ENCODE data around the gene PSME3. TPM values are rescaled to one million over a fixed set of nuclear protein-coding genes. Genes with fewer than 3 reads are reported as not detected.

The PSME3 gene
- total and polyA plus RNA-seq, 2 experiments from 2014 or later, result 104 to 170 TPM

DNA sequence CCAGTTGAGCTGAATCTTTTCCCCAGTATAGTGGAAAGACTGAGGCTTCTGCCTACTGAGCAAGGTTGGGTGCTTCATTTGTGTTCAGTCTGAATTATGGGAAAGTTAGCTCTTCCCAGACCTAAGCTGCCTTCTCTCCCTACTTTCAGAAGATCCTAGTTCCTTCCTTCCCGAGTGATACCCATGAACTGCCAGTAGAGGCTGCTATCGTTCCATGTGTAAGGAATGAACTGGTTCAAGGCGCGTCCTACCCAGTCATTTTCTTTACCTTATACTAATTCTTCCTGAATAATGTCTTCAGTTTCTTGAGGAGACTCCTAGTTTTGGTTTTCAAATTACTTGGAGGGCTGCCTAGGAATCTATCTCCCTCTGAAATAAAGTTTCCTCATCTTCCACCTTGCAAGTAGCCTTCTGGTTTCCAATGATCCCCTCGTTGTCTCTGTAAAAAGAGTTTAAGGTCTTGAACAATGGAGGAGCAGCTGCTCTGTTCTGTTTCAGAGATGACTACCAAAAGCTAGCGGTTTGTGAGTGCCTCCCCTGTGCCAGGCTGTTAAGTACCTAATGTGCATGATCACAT lies 10.2 kb downstream of the PSME3 start:
- DNase-seq, result peak; percentile 81
- H3K4me1 ChIP-seq (ENCODE audit: insufficient read depth), result peaks cover 13% of the 10 kb centered on the region
- H3K27ac ChIP-seq, result no peak overlapping the region
- TF ChIP-seq EZH2phosphoT487 (IDR thresholded peaks at IDR 0.05; ENCODE audit: insufficient read depth, low read depth) (no peak), EZH2 (IDR thresholded peaks at IDR 0.05; ENCODE audit: insufficient read depth, poor library complexity, severe bottlenecking) (no peak)
- H3K4me3 ChIP-seq, result no peak overlapping the region
- no peak overlapping the region for H3K9ac ChIP-seq
- H2AFZ ChIP-seq, result no peak overlapping the region
- peaks cover 9% of the 10 kb centered on the region; the same call in 1 of the 2 replicates for H3K79me2 ChIP-seq (ENCODE audit: insufficient read depth)
- in situ Hi-C loops (cut with MboI), result loop anchor here (5.0 kb wide), 1 partner anchor 89 kb away; no protein-coding TSS in a partner anchor
- no peak overlapping the region for H3K4me2 ChIP-seq (ENCODE audit: unreplicated experiment)
- 36 to 43% methylated on average over 6 of the region's 6 CpGs for WGBS, 2 experiments (ENCODE audit: low coverage in 1 of 2, low lambda C conversion rate in 2 of 2, missing lambda C conversion rate in 2 of 2)
- H4K20me1 ChIP-seq (ENCODE audit: insufficient read depth), result no peaks in the 10 kb centered on the region
- H3K9me3 ChIP-seq (ENCODE audit: low read depth), result no peaks in the 10 kb centered on the region
- H3K9me2 ChIP-seq (ENCODE audit: insufficient read depth), result no peaks in the 10 kb centered on the region
- no peaks in the 10 kb centered on the region for H3K27me3 ChIP-seq (replicated peaks; ENCODE audit: insufficient read depth)
- H3F3A ChIP-seq (ENCODE audit: insufficient read depth), result peaks cover 50% of the 10 kb centered on the region
- peaks cover 41% of the 10 kb centered on the region for H3K36me3 ChIP-seq (ENCODE audit: low read depth)

DNA sequence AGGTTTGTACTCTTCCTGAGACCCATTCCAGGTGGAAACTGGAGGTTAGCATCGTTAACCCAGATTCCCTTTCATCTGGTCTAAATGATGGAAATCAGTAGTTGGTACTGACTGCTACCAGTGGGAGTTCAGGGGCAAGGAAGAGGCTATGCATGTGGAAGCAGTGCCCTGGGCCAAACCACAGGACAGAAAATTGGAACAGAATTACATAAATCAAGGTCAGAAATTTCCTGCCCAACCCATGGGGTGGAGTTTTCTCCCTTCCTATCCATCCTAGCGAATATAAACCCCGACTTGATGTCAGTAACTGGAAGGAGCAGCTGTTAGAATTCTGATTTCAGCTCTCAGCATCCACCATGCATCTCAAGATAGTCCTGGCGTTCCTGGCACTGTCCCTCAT lies 11.1 kb downstream of the PSME3 start, which contains the start of gene AOC2:
Gene AOC2, plus strand, starts transcription at position 310 of the 400 bp plus-strand sequence. Its CDS starts 47 bp downstream, at position 357.
- in situ Hi-C loops (cut with MboI), result loop anchor here (5.0 kb wide), 1 partner anchor 88 kb away; no protein-coding TSS in a partner anchor
- H3K4me2 ChIP-seq (ENCODE audit: unreplicated experiment), result no peak within 1 kb of the TSS
- H3K27ac ChIP-seq, result no peak within 1 kb of the TSS
- TF ChIP-seq EZH2 (IDR thresholded peaks at IDR 0.05; ENCODE audit: insufficient read depth, poor library complexity, severe bottlenecking) (no peak), EZH2phosphoT487 (IDR thresholded peaks at IDR 0.05; ENCODE audit: insufficient read depth, low read depth) (no peak)
- no peaks in the 10 kb centered on the region for H3K9me2 ChIP-seq (ENCODE audit: insufficient read depth)
- H3K9ac ChIP-seq, result no peak within 1 kb of the TSS
- peaks cover 42% of the 10 kb centered on the region for H3F3A ChIP-seq (ENCODE audit: insufficient read depth)
- no peak within 1 kb of the TSS for H3K4me3 ChIP-seq
- peaks cover 33% of the 10 kb centered on the region for H3K36me3 ChIP-seq (ENCODE audit: low read depth)
- no peak within 1 kb of the TSS for H2AFZ ChIP-seq
- no peaks in the 10 kb centered on the region for H4K20me1 ChIP-seq (ENCODE audit: insufficient read depth)
- no peak for DNase-seq
- H3K79me2 ChIP-seq (ENCODE audit: insufficient read depth), result 0 out of 2 replicates have a peak, but pooled peaks cover 5% of the 10 kb centered on the region
- WGBS, 2 experiments (ENCODE audit: low coverage in 1 of 2, low lambda C conversion rate in 2 of 2, missing lambda C conversion rate in 2 of 2), result 46 to 49% methylated on average over 4 of the region's 4 CpGs
- no peaks in the 10 kb centered on the region for H3K27me3 ChIP-seq (replicated peaks; ENCODE audit: insufficient read depth)
- H3K4me1 ChIP-seq (ENCODE audit: insufficient read depth), result peaks cover 13% of the 10 kb centered on the region
- H3K9me3 ChIP-seq (ENCODE audit: low read depth), result no peaks in the 10 kb centered on the region

DNA sequence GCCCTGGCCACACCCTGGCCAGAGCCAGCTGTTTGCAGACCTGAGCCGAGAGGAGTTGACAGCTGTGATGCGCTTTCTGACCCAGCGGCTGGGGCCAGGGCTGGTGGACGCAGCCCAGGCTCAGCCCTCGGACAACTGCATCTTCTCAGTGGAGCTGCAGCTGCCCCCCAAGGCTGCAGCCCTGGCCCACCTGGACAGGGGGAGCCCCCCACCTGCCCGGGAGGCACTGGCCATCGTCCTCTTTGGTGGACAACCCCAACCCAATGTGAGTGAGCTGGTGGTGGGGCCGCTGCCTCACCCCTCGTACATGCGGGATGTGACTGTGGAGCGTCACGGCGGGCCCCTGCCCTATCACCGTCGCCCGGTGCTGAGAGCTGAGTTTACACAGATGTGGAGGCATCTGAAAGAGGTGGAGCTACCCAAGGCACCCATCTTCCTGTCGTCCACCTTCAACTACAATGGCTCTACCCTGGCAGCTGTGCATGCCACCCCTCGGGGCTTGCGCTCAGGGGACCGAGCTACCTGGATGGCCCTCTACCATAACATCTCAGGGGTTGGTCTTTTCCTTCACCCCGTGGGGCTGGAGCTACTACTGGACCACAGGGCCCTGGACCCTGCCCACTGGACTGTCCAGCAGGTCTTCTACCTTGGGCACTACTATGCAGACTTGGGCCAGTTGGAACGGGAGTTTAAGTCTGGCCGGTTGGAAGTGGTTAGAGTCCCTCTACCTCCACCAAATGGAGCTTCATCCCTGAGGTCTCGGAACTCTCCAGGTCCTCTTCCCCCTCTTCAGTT lies 11.8 kb downstream of the PSME3 start:
- no peaks in the 10 kb centered on the region for H3K79me2 ChIP-seq (ENCODE audit: insufficient read depth)
- H3K4me1 ChIP-seq (ENCODE audit: insufficient read depth), result peaks cover 13% of the 10 kb centered on the region
- no peak for TF ChIP-seq EZH2phosphoT487 (IDR thresholded peaks at IDR 0.05; ENCODE audit: insufficient read depth, low read depth)
- no peak for TF ChIP-seq EZH2 (IDR thresholded peaks at IDR 0.05; ENCODE audit: insufficient read depth, poor library complexity, severe bottlenecking)
- H3K9me2 ChIP-seq (ENCODE audit: insufficient read depth), result no peaks in the 10 kb centered on the region
- H3K9ac ChIP-seq, result no peak overlapping the region
- H3K4me2 ChIP-seq (ENCODE audit: unreplicated experiment), result no peak overlapping the region
- no peaks in the 10 kb centered on the region for H4K20me1 ChIP-seq (ENCODE audit: insufficient read depth)
- H2AFZ ChIP-seq, result no peak overlapping the region
- DNase-seq, result no peak
- WGBS, 2 experiments (ENCODE audit: low coverage in 1 of 2, low lambda C conversion rate in 2 of 2, missing lambda C conversion rate in 2 of 2), result 89 to 90% methylated on average over 24 of the region's 24 CpGs
- H3K9me3 ChIP-seq (ENCODE audit: low read depth), result no peaks in the 10 kb centered on the region
- H3K27me3 ChIP-seq (replicated peaks; ENCODE audit: insufficient read depth), result no peaks in the 10 kb centered on the region
- no peak overlapping the region for H3K4me3 ChIP-seq
- H3K27ac ChIP-seq, result no peak overlapping the region
- H3K36me3 ChIP-seq (ENCODE audit: low read depth), result peaks cover 26% of the 10 kb centered on the region
- in situ Hi-C loops (cut with MboI), result loop anchor here (5.0 kb wide), 1 partner anchor 87 kb away; no protein-coding TSS in a partner anchor
- peaks cover 35% of the 10 kb centered on the region for H3F3A ChIP-seq (ENCODE audit: insufficient read depth)

DNA sequence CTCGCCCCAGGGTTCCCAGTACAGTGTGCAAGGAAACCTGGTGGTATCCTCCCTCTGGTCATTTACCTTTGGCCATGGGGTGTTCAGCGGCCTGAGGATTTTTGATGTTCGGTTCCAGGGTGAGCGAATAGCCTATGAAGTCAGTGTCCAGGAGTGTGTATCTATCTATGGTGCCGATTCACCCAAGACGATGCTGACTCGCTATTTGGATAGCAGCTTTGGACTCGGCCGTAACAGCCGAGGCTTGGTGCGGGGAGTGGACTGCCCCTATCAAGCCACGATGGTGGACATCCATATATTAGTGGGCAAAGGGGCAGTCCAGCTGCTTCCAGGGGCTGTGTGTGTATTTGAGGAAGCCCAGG lies 12.3 kb downstream of the PSME3 start:
- in situ Hi-C loops (cut with MboI), result no loop called here
- no peaks in the 10 kb centered on the region for H3K9me3 ChIP-seq (ENCODE audit: low read depth)
- peaks cover 13% of the 10 kb centered on the region for H3K4me1 ChIP-seq (ENCODE audit: insufficient read depth)
- H3K9me2 ChIP-seq (ENCODE audit: insufficient read depth), result no peaks in the 10 kb centered on the region
- no peaks in the 10 kb centered on the region for H3K79me2 ChIP-seq (ENCODE audit: insufficient read depth)
- H3K27me3 ChIP-seq (replicated peaks; ENCODE audit: insufficient read depth), result 0 out of 2 replicates have a peak, but pooled peaks cover 1% of the 10 kb centered on the region
- TF ChIP-seq EZH2phosphoT487 (IDR thresholded peaks at IDR 0.05; ENCODE audit: insufficient read depth, low read depth) (no peak), EZH2 (IDR thresholded peaks at IDR 0.05; ENCODE audit: insufficient read depth, poor library complexity, severe bottlenecking) (no peak)
- DNase-seq, result no peak
- H3K4me2 ChIP-seq (ENCODE audit: unreplicated experiment), result no peak overlapping the region
- H3K27ac ChIP-seq, result no peak overlapping the region
- no peak overlapping the region for H2AFZ ChIP-seq
- H3K9ac ChIP-seq, result no peak overlapping the region
- no peak overlapping the region for H3K4me3 ChIP-seq
- peaks cover 21% of the 10 kb centered on the region for H3K36me3 ChIP-seq (ENCODE audit: low read depth)
- peaks cover 35% of the 10 kb centered on the region for H3F3A ChIP-seq (ENCODE audit: insufficient read depth)
- H4K20me1 ChIP-seq (ENCODE audit: insufficient read depth), result no peaks in the 10 kb centered on the region
- WGBS, 2 experiments (ENCODE audit: low coverage in 1 of 2, low lambda C conversion rate in 2 of 2, missing lambda C conversion rate in 2 of 2), result 77 to 83% methylated on average over 12 of the region's 12 CpGs

All from GM23248 (cell line).